Trophoblast cell (in vitro differentiated cells and primary cell): ENCODE measurements around the gene IDH2.
A peak's percentile ranks its signal among the peaks of the same experiment; 100 is the strongest.

Experiments used
- DNase-seq, 2 donors: peaks; one replicate each; pipeline ENCODE4 v3.0.0-alpha.2; 2016
- H2AFZ ChIP-seq: 2 replicates; pipeline ENCODE4 v1.6.1; 2013; ENCODE audit warnings: low read length, moderate library complexity, mild to moderate bottlenecking; ENCODE audit not compliant: insufficient read depth, poor library complexity
- H2AK5ac ChIP-seq: 2 replicates; pipeline ENCODE4 v1.6.1; 2013; ENCODE audit warnings: mild to moderate bottlenecking, low read length
- H2BK120ac ChIP-seq: 2 replicates; pipeline ENCODE4 v1.6.1; 2013; ENCODE audit warnings: low read length, mild to moderate bottlenecking, moderate library complexity; ENCODE audit not compliant: insufficient read depth, poor library complexity
- H2BK12ac ChIP-seq: 2 replicates; pipeline ENCODE4 v1.6.1; 2013; ENCODE audit warnings: mild to moderate bottlenecking, low read length, moderate library complexity
- H2BK5ac ChIP-seq: 2 replicates; pipeline ENCODE4 v1.6.1; 2013; ENCODE audit warnings: low read length, low read depth, moderate library complexity, mild to moderate bottlenecking; ENCODE audit not compliant: poor library complexity
- H3K14ac ChIP-seq: 2 replicates; pipeline ENCODE4 v1.6.1; 2013; ENCODE audit warnings: mild to moderate bottlenecking, low read length
- H3K18ac ChIP-seq: 2 replicates; pipeline ENCODE4 v1.6.1; 2013; ENCODE audit warnings: mild to moderate bottlenecking, low read length
- H3K23ac ChIP-seq: 2 replicates; pipeline ENCODE4 v1.6.1; 2013; ENCODE audit warnings: low read length
- H3K27ac ChIP-seq: 2 replicates; pipeline ENCODE4 v1.5.1; 2013; ENCODE audit warnings: low read depth, mild to moderate bottlenecking, inconsistent platforms, low read length, moderate library complexity
- H3K27me3 ChIP-seq: 2 replicates; pipeline ENCODE4 v1.6.1; 2013; ENCODE audit warnings: inconsistent platforms, mild to moderate bottlenecking, low read length, moderate library complexity; ENCODE audit not compliant: insufficient read depth
- H3K36me3 ChIP-seq, 2 experiments: 1 replicate in 1 of 2; 2 replicates in 1 of 2; pipeline ENCODE4 v1.6.1; 2013; ENCODE audit warnings: low read length in 2 of 2, mild to moderate bottlenecking in 2 of 2, moderate library complexity in 1 of 2; ENCODE audit not compliant: insufficient read depth in 2 of 2, control insufficient read depth in 1 of 2
- H3K4ac ChIP-seq: 2 replicates; pipeline ENCODE4 v1.6.1; 2013; ENCODE audit warnings: low read depth, mild to moderate bottlenecking, low read length, moderate library complexity
- H3K4me1 ChIP-seq, 2 experiments: 1 replicate in 1 of 2; 2 replicates in 1 of 2; pipeline ENCODE4 v1.6.1; 2013; ENCODE audit warnings: low read length in 2 of 2, mild to moderate bottlenecking in 2 of 2, moderate library complexity in 1 of 2; ENCODE audit not compliant: insufficient read depth in 2 of 2, control insufficient read depth in 1 of 2
- H3K4me2 ChIP-seq: 2 replicates; pipeline ENCODE4 v1.6.1; 2013; ENCODE audit warnings: inconsistent platforms, mild to moderate bottlenecking, low read length, moderate library complexity
- H3K4me3 ChIP-seq: 2 replicates; pipeline ENCODE4 v1.5.1; 2013; ENCODE audit warnings: mild to moderate bottlenecking, low read depth, low read length, inconsistent platforms
- H3K79me1 ChIP-seq: one replicate; pipeline ENCODE4 v1.6.1; 2013; ENCODE audit warnings: low read length
- H3K79me2 ChIP-seq: 2 replicates; pipeline ENCODE4 v1.6.1; 2013; ENCODE audit warnings: low read length, mild to moderate bottlenecking; ENCODE audit not compliant: control insufficient read depth, insufficient read depth, poor library complexity
- H3K9ac ChIP-seq: 2 replicates; pipeline ENCODE4 v1.6.1; 2013; ENCODE audit warnings: mild to moderate bottlenecking, low read length
- H3K9me3 ChIP-seq: 2 replicates; pipeline ENCODE4 v1.6.1; 2013; ENCODE audit warnings: low read depth, mild to moderate bottlenecking, control low read depth, inconsistent platforms, low read length; ENCODE audit not compliant: insufficient read depth
- H4K12ac ChIP-seq: 2 replicates; pipeline ENCODE4 v1.6.1; 2013; ENCODE audit warnings: low read depth, mild to moderate bottlenecking, low read length, moderate library complexity
- H4K8ac ChIP-seq: 2 replicates; pipeline ENCODE4 v1.6.1; 2013; ENCODE audit warnings: low read depth, mild to moderate bottlenecking, low read length, moderate library complexity
- H4K91ac ChIP-seq: one replicate; pipeline ENCODE4 v1.6.1; 2013; ENCODE audit warnings: low read depth, mild to moderate bottlenecking, low read length, moderate library complexity
- WGBS: extraction: QIAGEN DNeasy Blood & Tissue Kit; methylation state at CpG from one replicate; pipeline ENCODE4 v1.1.7; 2013; ENCODE audit warnings: missing lambda C conversion rate; ENCODE audit not compliant: insufficient read length, insufficient coverage; ENCODE audit errors: extremely low coverage; 5-methylcytosine and 5-hydroxymethylcytosine counted together

IDH2 gene

GRCh38 chr15:90053685-90054466 lies 48.4 kb downstream of the IDH2 start:
- H3K18ac ChIP-seq, result no peak overlapping the region
- no peak overlapping the region for H2AK5ac ChIP-seq
- H3K4me2 ChIP-seq, result no peak overlapping the region
- peaks cover 5% of the 10 kb centered on the region for H3K9me3 ChIP-seq
- H2BK120ac ChIP-seq, result no peak overlapping the region
- no peaks in the 10 kb centered on the region for H3K79me1 ChIP-seq
- H4K91ac ChIP-seq, result no peak overlapping the region
- H3K9ac ChIP-seq, result no peak overlapping the region
- H4K8ac ChIP-seq, result no peak overlapping the region
- DNase-seq, result no peak
- H3K79me2 ChIP-seq, result no peaks in the 10 kb centered on the region
- no peak overlapping the region for H3K23ac ChIP-seq
- H3K36me3 ChIP-seq, result no peaks in the 10 kb centered on the region
- H3K4ac ChIP-seq, result no peak overlapping the region
- H3K4me3 ChIP-seq, result no peak overlapping the region
- H3K4me1 ChIP-seq, result peaks cover 4 to 8% of the 10 kb centered on the region in 2 experiments
- no peak overlapping the region for H2AFZ ChIP-seq
- H3K27me3 ChIP-seq, result no peaks in the 10 kb centered on the region
- no peak overlapping the region for H4K12ac ChIP-seq
- H2BK5ac ChIP-seq, result no peak overlapping the region
- no peak overlapping the region for H2BK12ac ChIP-seq
- H3K27ac ChIP-seq, result no peak overlapping the region
- no peak overlapping the region for H3K14ac ChIP-seq
- WGBS, result no CpG with 5 or more reads among the region's 14 CpGs

- Histone ChIP-seq H2BK5ac (no peak overlapping the region), H4K8ac (no peak overlapping the region), H3K27me3 (no peaks in the 10 kb centered on the region), H3K23ac (no peak overlapping the region), H2BK12ac (no peak overlapping the region), H2BK120ac (no peak overlapping the region), H3K4me1 (peaks cover 4 to 7% of the 10 kb centered on the region in 2 experiments), H3K27ac (no peak overlapping the region), H2AFZ (no peak overlapping the region), H3K9ac (no peak overlapping the region), H3K9me3 (no peaks in the 10 kb centered on the region), H3K79me1 (no peaks in the 10 kb centered on the region), H3K4ac (no peak overlapping the region), H3K36me3 (no peaks in the 10 kb centered on the region), H3K4me3 (no peak overlapping the region), H3K18ac (peak overlapping the region; percentile 74), H3K79me2 (no peaks in the 10 kb centered on the region), H3K14ac (no peak overlapping the region), H4K91ac (no peak overlapping the region), H4K12ac (no peak overlapping the region), H3K4me2 (no peak overlapping the region), H2AK5ac (no peak overlapping the region)
- DNase-seq, result no peak
- no CpG with 5 or more reads among the region's 5 CpGs for WGBS
These were observed 50.4 kb downstream of the IDH2 start for GRCh38 chr15:90051874-90052273.

GRCh38 chr15:90049666-90050604 lies 52.3 kb downstream of the IDH2 start:
- peaks cover 2% of the 10 kb centered on the region for H3K79me2 ChIP-seq
- H3K23ac ChIP-seq, result no peak overlapping the region
- no peak overlapping the region for H3K4ac ChIP-seq
- DNase-seq, result no peak
- H3K9me3 ChIP-seq, result no peaks in the 10 kb centered on the region
- H3K4me1 ChIP-seq, result peaks cover 4 to 12% of the 10 kb centered on the region in 2 experiments
- no peak overlapping the region for H2AFZ ChIP-seq
- no peak overlapping the region for H4K91ac ChIP-seq
- no peak overlapping the region for H3K27ac ChIP-seq
- H3K9ac ChIP-seq, result no peak overlapping the region
- no peaks in the 10 kb centered on the region for H3K27me3 ChIP-seq
- no peak overlapping the region for H4K8ac ChIP-seq
- H3K4me3 ChIP-seq, result no peak overlapping the region
- no peak overlapping the region for H4K12ac ChIP-seq
- H3K36me3 ChIP-seq, result no peaks in the 10 kb centered on the region
- H3K79me1 ChIP-seq, result no peaks in the 10 kb centered on the region
- whole genome bisulfite sequencing, result no CpG with 5 or more reads among the region's 22 CpGs
- H2BK5ac ChIP-seq, result no peak overlapping the region
- H3K18ac ChIP-seq, result no peak overlapping the region
- no peak overlapping the region for H2AK5ac ChIP-seq
- H3K14ac ChIP-seq, result no peak overlapping the region
- H2BK120ac ChIP-seq, result no peak overlapping the region
- H3K4me2 ChIP-seq, result no peak overlapping the region
- H2BK12ac ChIP-seq, result no peak overlapping the region

- Histone ChIP-seq H2BK5ac (no peak overlapping the region), H2AK5ac (no peak overlapping the region), H3K4me2 (no peak overlapping the region), H3K27me3 (no peaks in the 10 kb centered on the region), H3K27ac (no peak overlapping the region), H2BK120ac (no peak overlapping the region), H3K9ac (no peak overlapping the region), H3K79me1 (no peaks in the 10 kb centered on the region), H3K4me3 (no peak overlapping the region), H2BK12ac (no peak overlapping the region), H3K23ac (no peak overlapping the region), H3K9me3 (no peaks in the 10 kb centered on the region), H2AFZ (no peak overlapping the region), H4K91ac (no peak overlapping the region), H4K8ac (no peak overlapping the region), H3K79me2 (peaks cover 2% of the 10 kb centered on the region), H3K4me1 (peaks cover 4 to 12% of the 10 kb centered on the region in 2 experiments), H3K36me3 (no peaks in the 10 kb centered on the region), H4K12ac (no peak overlapping the region), H3K14ac (no peak overlapping the region), H3K18ac (no peak overlapping the region), H3K4ac (no peak overlapping the region)
- WGBS, result no CpG with 5 or more reads among the region's 5 CpGs
- DNase-seq, result no peak
These were observed 53.2 kb downstream of the IDH2 start for GRCh38 chr15:90049030-90049429.
